Measurements from ENCODE around the gene MED17. TPM values are rescaled to one million over a fixed set of nuclear protein-coding genes. Genes with fewer than 3 reads are reported as not detected.
A peak's percentile ranks its signal among the peaks of the same experiment; 100 is the strongest.
"Not testable (repeated sequence)": the region's sequence is repeated elsewhere in the genome, so short reads cannot be mapped to it uniquely, and the experiment has no call there.

Gene MED17
- 10 to 100 TPM; 36.7 to 51.1 (median 45.1) TPM for polyA plus RNA-seq (ENCODE audit: insufficient read length in 4 of 4)

GRCh38 chr11:93784145-93784934 is at the start of gene MED17:
Gene MED17, plus strand, starts transcription at chr11:93784282. Its CDS starts 232 bp downstream, at chr11:93784514.
- DNase-seq (ENCODE audit: low read depth in 4 of 4, low spot score in 3 of 4) = peak; percentile 84 to 91 (median 90)

- no peak for DNase-seq (ENCODE audit: low read depth in 4 of 4, low spot score in 3 of 4)
These were observed 49.5 kb upstream of the MED17 start for GRCh38 chr11:93734427-93735222.

- DNase-seq (ENCODE audit: low read depth in 4 of 4, low spot score in 3 of 4) = no peak
These were observed 48.5 kb upstream of the MED17 start for GRCh38 chr11:93735627-93736026.

- no peak for DNase-seq (ENCODE audit: low read depth in 4 of 4, low spot score in 3 of 4)
These were observed 48.0 kb upstream of the MED17 start for GRCh38 chr11:93736129-93736528.

- no peak for DNase-seq (ENCODE audit: low read depth in 4 of 4, low spot score in 3 of 4)
These were observed 46.0 kb upstream of the MED17 start for GRCh38 chr11:93737904-93738612.

GRCh38 chr11:93738647-93739081 is 45.4 kb upstream of the MED17 start:
- no peak for DNase-seq (ENCODE audit: low read depth in 4 of 4, low spot score in 3 of 4)

- DNase-seq (ENCODE audit: low read depth in 4 of 4, low spot score in 3 of 4) = no peak
These were observed 43.9 kb upstream of the MED17 start for GRCh38 chr11:93740031-93740729.

- DNase-seq (ENCODE audit: low read depth in 4 of 4, low spot score in 3 of 4) = peak in 2 of 4 donors; percentile 35 to 38
These were observed 43.4 kb upstream of the MED17 start for GRCh38 chr11:93740730-93741093.

GRCh38 chr11:93741094-93741881 is 42.8 kb upstream of the MED17 start, which contains the start of the genes C11orf54 and TAF1D:
Gene C11orf54, plus strand, starts transcription at chr11:93741672. Its CDS starts 5,722 bp downstream, at chr11:93747394.
Gene TAF1D, minus strand, starts transcription at chr11:93741495. Its CDS starts 2,191 bp downstream, at chr11:93739304.
- DNase-seq (ENCODE audit: low read depth in 4 of 4, low spot score in 3 of 4) = peak; percentile 98 to 99 (median 98)

- DNase-seq (ENCODE audit: low read depth in 4 of 4, low spot score in 3 of 4) = peak in 2 of 4 donors; percentile 44 to 50
These were observed 42.2 kb upstream of the MED17 start for GRCh38 chr11:93741882-93742226.

- no peak for DNase-seq (ENCODE audit: low read depth in 4 of 4, low spot score in 3 of 4)
These were observed 40.8 kb upstream of the MED17 start for GRCh38 chr11:93743291-93743690.

- DNase-seq (ENCODE audit: low read depth in 4 of 4, low spot score in 3 of 4) = no peak
These were observed 39.4 kb upstream of the MED17 start for GRCh38 chr11:93744669-93745004.

GRCh38 chr11:93745005-93745755 is 38.9 kb upstream of the MED17 start:
- DNase-seq (ENCODE audit: low read depth in 4 of 4, low spot score in 3 of 4) = not testable (repeated sequence)

GRCh38 chr11:93746101-93746500 is 38.0 kb upstream of the MED17 start:
- DNase-seq (ENCODE audit: low read depth in 4 of 4, low spot score in 3 of 4) = no peak

GRCh38 chr11:93747122-93747521 is 37.0 kb upstream of the MED17 start:
- no peak for DNase-seq (ENCODE audit: low read depth in 4 of 4, low spot score in 3 of 4)

GRCh38 chr11:93751001-93751400 is 33.1 kb upstream of the MED17 start:
- no peak for DNase-seq (ENCODE audit: low read depth in 4 of 4, low spot score in 3 of 4)

GRCh38 chr11:93753241-93753640 is 30.8 kb upstream of the MED17 start:
- no peak for DNase-seq (ENCODE audit: low read depth in 4 of 4, low spot score in 3 of 4)

GRCh38 chr11:93756748-93757147 is 27.3 kb upstream of the MED17 start:
- no peak for DNase-seq (ENCODE audit: low read depth in 4 of 4, low spot score in 3 of 4)

GRCh38 chr11:93757301-93757700 is 26.8 kb upstream of the MED17 start:
- DNase-seq (ENCODE audit: low read depth in 4 of 4, low spot score in 3 of 4) = no peak

Measured in right renal pelvis (tissue), 4 donors.